Activated naive CD4-positive, alpha-beta T cell treated with anti-CD3 and anti-CD28 coated beads for 36 hours (primary cell): ENCODE results near the gene HNRNPC. TPM values are rescaled to one million over a fixed set of nuclear protein-coding genes. Genes with fewer than 3 reads are reported as not detected.
A peak's percentile ranks its signal among the peaks of the same experiment; 100 is the strongest.
"Not testable (repeated sequence)": the region's sequence is repeated elsewhere in the genome, so short reads cannot be mapped to it uniquely, and the experiment has no call there.

ENCODE experiments used
- CTCF ChIA-PET: fragments of 350-600 bp; sonication (Branson Sonifier 250); formaldehyde crosslinking; loops from one replicate; lab custom pipeline; 2021; ENCODE audit warnings: antibody characterized with exemption; lab: Charles Lee
- DNase-seq: peaks from one replicate; pipeline ENCODE4 v3.0.0-alpha.2; 2020
- H3K27ac Mint-ChIP-seq: one replicate; pipeline ENCODE4 v1.8.0; 2021; ENCODE audit warnings: mild to moderate bottlenecking, mixed read lengths
- H3K27me3 Mint-ChIP-seq: one replicate; pipeline ENCODE4 v1.8.0; 2021; ENCODE audit warnings: low read depth, mixed read lengths
- H3K36me3 Mint-ChIP-seq: one replicate; pipeline ENCODE4 v1.8.0; 2021; ENCODE audit warnings: low read depth, mixed read lengths
- H3K4me1 Mint-ChIP-seq: one replicate; pipeline ENCODE4 v1.8.0; 2021; ENCODE audit warnings: low read depth, mixed read lengths
- H3K4me3 Mint-ChIP-seq: one replicate; pipeline ENCODE4 v1.8.0; 2021; ENCODE audit warnings: mild to moderate bottlenecking, moderate library complexity, mixed read lengths
- H3K9me3 Mint-ChIP-seq: one replicate; pipeline ENCODE4 v1.8.0; 2021; ENCODE audit warnings: mixed read lengths
- intact Hi-C: fragments of 100-400 bp; cut with micrococcal nuclease; formaldehyde crosslinking; loops from one replicate; pipeline ENCODE4 v1.15.1; 2023
- total RNA-seq, 2 experiments: library from RNA; stranded (reverse); gene quantifications; one replicate each; pipeline ENCODE4 v1.2.3, GENCODE V29; 2021

The HNRNPC gene
- total RNA-seq, 2 experiments from 2014 or later: 1,252 to 1,377 TPM

DNA sequence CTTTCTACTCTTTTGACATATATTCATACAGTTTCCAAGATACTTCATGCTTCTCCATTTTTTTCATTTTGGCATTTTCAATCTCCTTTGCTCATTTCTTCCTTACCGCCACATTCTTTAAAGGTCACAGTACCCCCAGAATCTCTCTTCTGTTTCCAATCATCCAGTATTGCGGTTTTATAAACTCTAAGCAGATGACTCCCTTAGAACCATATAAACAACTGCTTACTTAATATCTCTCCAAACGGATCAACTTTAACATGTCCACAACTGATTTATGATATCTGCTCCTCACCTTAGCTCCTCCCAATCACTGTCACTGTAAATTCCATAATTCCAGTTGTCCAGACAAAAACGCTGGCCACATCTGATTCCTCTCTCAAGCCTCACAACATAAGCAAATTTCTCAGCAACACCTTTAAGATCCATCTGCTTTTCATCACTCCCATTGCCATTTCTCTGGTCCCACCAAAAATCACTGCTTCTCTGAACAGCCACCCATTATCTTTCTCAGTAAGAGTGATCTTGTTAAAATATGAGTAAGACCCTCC, 49.6 kb downstream of the HNRNPC start:
- H3K36me3 Mint-ChIP-seq: peaks cover 67% of the 10 kb centered on the region
- intact Hi-C loops: loop anchor here (2.0 to 5.0 kb wide), 2 partner anchors 21 to 163 kb away; partner anchors contain the start of gene SUPT16H
- CTCF ChIA-PET: no interaction called here
- DNase-seq: no peak
- no peaks in the 10 kb centered on the region for H3K9me3 Mint-ChIP-seq
- H3K4me1 Mint-ChIP-seq: peaks cover 90% of the 10 kb centered on the region
- peak overlapping the region; percentile 75 for H3K27ac Mint-ChIP-seq
- H3K4me3 Mint-ChIP-seq: no peak overlapping the region
- H3K27me3 Mint-ChIP-seq: no peaks in the 10 kb centered on the region

DNA sequence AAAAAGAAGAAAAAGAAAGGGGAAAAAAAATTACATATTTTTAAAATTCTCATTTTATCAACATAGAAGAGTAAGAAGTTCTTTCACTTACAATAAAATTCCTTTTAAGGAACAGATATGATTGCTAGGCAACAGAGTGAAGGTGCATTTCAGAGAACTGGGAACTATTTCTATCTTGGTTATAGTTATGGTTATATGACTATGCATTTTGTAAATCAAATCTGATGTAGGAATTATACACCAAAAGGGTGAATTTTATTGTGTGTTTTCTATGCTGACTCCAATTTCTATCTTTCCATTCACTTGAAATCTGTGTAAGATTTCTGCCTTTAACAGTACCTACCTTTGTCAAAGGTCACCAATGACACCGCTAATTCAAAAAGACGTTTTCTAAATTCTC, 50.1 kb downstream of the HNRNPC start:
- peaks cover 67% of the 10 kb centered on the region for H3K36me3 Mint-ChIP-seq
- H3K4me3 Mint-ChIP-seq: no peak overlapping the region
- CTCF ChIA-PET: no interaction called here
- no peaks in the 10 kb centered on the region for H3K9me3 Mint-ChIP-seq
- H3K27me3 Mint-ChIP-seq: no peaks in the 10 kb centered on the region
- peak overlapping the region; percentile 75 for H3K27ac Mint-ChIP-seq
- no peak for DNase-seq
- peaks cover 88% of the 10 kb centered on the region for H3K4me1 Mint-ChIP-seq
- intact Hi-C loops: no loop called here

DNA sequence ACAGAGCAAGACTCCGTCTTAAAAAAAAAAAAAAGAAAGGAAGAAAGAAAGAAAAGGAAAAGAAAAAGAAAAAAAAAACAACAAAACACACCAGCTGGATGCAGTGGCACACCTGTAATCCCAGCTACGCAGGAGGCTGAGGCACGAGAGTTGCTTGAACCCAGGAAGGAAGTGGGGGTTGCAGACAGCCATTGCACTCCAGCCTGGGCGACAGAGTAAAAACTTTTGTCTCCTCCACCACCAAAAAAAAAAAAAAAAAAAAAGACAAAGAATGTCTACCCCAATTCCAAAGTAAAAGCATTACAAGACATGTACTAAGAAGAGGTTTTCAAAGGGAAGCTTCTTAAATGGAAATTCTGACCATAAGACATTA, 53.4 kb downstream of the HNRNPC start:
- H3K27me3 Mint-ChIP-seq: no peaks in the 10 kb centered on the region
- no peaks in the 10 kb centered on the region for H3K9me3 Mint-ChIP-seq
- intact Hi-C loops: no loop called here
- DNase-seq: peak; percentile 26
- peak overlapping the region; percentile 85 for H3K27ac Mint-ChIP-seq
- CTCF ChIA-PET: interaction anchor here (0.7 to 1.4 kb wide), 4 partner anchors 13 to 177 kb away, joined by 3 to 4 read pairs (median 4); no protein-coding TSS in a partner anchor
- peaks cover 71% of the 10 kb centered on the region for H3K4me1 Mint-ChIP-seq
- H3K4me3 Mint-ChIP-seq: peak overlapping the region; percentile 37
- H3K36me3 Mint-ChIP-seq: peaks cover 70% of the 10 kb centered on the region

DNA sequence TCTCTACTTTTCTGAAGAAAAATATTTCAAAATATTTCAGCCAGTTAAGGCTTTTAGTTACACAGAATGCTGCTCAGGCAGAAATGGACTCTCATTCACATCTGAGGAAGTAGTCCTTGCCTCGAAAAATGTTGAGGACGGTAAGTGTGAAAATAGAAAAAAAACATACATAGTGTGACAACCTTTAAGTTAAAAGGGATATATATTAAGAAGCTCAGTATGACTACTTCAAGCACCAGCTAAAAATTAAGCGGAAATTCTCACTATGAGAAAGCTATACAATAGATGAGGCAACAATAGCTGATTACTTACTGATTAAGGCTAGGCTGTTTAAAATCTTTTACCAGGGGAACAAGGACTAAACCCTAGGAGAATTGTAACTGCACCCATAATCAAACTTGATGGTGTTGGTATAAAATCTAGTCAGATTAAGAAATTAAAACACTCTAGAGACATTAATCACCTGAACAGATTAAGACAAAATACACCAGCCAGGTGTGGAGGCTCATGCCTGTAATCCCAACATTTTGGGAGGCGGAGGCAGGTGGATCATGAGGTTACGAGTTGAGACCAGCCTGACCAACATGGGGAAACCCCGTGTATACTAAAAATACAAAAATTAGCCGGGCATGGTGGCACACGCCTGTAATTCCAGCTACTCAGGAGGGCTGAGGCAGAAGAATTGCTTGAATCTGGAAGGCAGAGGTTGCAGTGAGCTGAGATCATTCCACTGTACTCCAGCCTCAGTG, 53.9 kb downstream of the HNRNPC start:
- intact Hi-C loops: no loop called here
- Mint-ChIP-seq H3K27ac (peak overlapping the region; percentile 85), H3K36me3 (peaks cover 69% of the 10 kb centered on the region), H3K9me3 (no peaks in the 10 kb centered on the region), H3K4me1 (peaks cover 70% of the 10 kb centered on the region), H3K4me3 (no peak overlapping the region), H3K27me3 (no peaks in the 10 kb centered on the region)
- DNase-seq: no peak
- CTCF ChIA-PET: interaction anchor here (0.7 to 1.4 kb wide), 6 partner anchors 13 to 177 kb away, joined by 3 to 4 read pairs (median 4); no protein-coding TSS in a partner anchor

DNA sequence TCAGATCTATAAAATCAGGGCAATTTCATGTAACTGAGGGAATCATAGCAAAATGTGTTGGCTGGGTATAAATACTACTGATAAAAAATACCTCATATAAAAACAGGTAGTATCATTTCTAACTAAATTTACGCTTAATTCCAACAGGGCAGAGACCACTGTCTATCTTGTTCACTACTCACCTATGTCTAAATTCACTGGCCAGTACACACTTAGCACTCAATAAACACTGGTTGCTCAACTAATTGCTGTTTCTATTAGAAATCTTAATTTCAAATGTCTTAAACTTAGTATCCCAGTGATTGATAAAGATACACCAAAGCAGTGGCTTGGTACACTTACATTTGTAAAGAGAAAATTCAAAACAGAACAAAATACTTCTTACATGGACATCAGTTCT, 55.6 kb downstream of the HNRNPC start:
- peaks cover 71% of the 10 kb centered on the region for H3K36me3 Mint-ChIP-seq
- intact Hi-C loops: no loop called here
- DNase-seq: no peak
- peak overlapping the region; percentile 85 for H3K27ac Mint-ChIP-seq
- no peak overlapping the region for H3K4me3 Mint-ChIP-seq
- CTCF ChIA-PET: no interaction called here
- H3K4me1 Mint-ChIP-seq: peaks cover 56% of the 10 kb centered on the region
- no peaks in the 10 kb centered on the region for H3K27me3 Mint-ChIP-seq
- no peaks in the 10 kb centered on the region for H3K9me3 Mint-ChIP-seq

DNA sequence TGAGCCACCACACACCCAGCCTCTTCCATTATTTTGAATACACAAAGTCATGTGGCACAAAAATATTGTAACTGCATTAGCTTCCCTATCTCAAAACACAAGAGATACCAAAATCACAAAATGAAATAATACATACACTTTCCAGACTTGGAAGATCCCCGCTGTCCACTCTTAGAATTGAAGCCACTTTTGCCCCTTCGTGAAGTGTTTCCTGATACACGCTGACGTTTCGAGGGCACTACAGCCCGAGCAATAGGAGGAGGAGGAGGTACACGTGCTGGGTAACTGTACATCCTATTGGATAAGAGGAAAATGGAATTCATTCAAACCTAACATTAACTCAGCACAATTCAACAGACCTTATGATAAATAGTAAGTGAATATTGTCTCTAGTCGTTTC, 56.4 kb downstream of the HNRNPC start:
- CTCF ChIA-PET, H3K27ac Mint-ChIP-seq, DNase-seq, H3K9me3 Mint-ChIP-seq, intact Hi-C loops, H3K4me3 Mint-ChIP-seq, H3K27me3 Mint-ChIP-seq: not testable (repeated sequence)
- Mint-ChIP-seq H3K4me1 (peaks cover 54% of the 10 kb centered on the region), H3K36me3 (peaks cover 76% of the 10 kb centered on the region)

DNA sequence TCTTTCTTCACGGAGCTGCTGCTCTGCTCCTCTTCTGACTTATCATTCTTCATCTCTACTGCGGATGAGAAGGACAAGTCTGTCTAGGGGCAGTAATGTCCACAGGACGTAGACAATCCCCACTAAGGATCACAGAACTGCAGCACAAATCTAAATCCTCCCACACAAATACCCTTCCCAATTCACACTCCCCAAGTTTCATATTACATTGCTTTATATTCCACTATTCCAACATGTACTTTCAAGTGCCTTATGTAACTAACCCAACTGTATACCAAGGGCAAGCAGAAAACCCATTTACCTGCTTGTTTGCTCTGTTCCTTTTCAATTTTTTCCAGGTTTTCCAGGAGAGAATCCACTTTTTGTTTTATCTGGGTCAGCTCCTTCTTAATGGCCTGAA, 57.7 kb downstream of the HNRNPC start:
- intact Hi-C loops: no loop called here
- H3K4me3 Mint-ChIP-seq: no peak overlapping the region
- H3K27me3 Mint-ChIP-seq: no peaks in the 10 kb centered on the region
- H3K27ac Mint-ChIP-seq: peak overlapping the region; percentile 71
- CTCF ChIA-PET: no interaction called here
- H3K9me3 Mint-ChIP-seq: no peaks in the 10 kb centered on the region
- DNase-seq: no peak
- H3K4me1 Mint-ChIP-seq: peaks cover 48% of the 10 kb centered on the region
- peaks cover 83% of the 10 kb centered on the region for H3K36me3 Mint-ChIP-seq

DNA sequence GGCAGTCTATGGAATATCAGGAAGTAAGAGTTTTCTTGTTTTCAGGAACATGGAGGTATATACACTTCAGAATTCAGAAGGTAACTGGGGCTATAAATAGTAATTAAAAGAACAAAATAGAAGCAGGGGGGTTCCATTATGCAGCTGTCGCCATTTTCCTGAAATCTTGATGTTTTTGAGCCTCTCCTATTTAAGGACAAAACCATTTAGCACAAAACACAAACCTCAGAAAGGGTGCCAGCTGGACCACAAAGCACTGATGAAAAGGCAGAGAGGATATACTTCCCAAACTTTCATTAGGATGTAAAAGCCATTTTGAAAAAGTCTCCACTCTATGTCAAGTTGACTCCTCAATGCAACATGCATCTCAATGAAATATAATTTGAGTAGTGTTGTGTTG, 59.2 kb downstream of the HNRNPC start:
- Mint-ChIP-seq H3K27ac (no peak overlapping the region), H3K4me1 (peaks cover 34% of the 10 kb centered on the region), H3K27me3 (no peaks in the 10 kb centered on the region), H3K36me3 (peaks cover 72% of the 10 kb centered on the region), H3K9me3 (no peaks in the 10 kb centered on the region), H3K4me3 (no peak overlapping the region)
- intact Hi-C loops: no loop called here
- no peak for DNase-seq
- CTCF ChIA-PET: interaction anchor here (0.7 kb wide), 1 partner anchor 267 kb away, joined by 3 read pairs; the partner anchor contains the start of genes RAB2B and TOX4

DNA sequence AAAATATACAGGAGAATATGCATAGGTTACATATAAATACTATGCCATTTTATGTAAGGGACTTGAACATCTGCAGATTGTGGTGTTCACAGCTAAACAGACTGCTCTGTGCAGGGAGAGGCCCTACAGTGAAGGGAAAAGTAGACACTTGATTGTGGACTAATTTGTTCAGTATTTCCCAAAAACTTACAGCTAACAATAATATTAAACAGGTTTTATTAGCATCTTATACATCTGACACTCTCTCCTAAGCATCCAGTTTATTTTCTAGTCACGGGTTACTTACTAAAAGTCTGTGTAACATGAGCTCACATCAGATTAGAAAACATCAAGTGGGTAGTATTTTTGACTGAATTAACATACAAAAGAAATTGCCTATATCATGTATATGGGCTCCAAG, 60.1 kb downstream of the HNRNPC start:
- Mint-ChIP-seq H3K27ac (no peak overlapping the region), H3K27me3 (no peaks in the 10 kb centered on the region), H3K4me1 (peaks cover 27% of the 10 kb centered on the region), H3K9me3 (no peaks in the 10 kb centered on the region), H3K4me3 (no peak overlapping the region), H3K36me3 (peaks cover 64% of the 10 kb centered on the region)
- no peak for DNase-seq
- intact Hi-C loops: no loop called here
- CTCF ChIA-PET: no interaction called here

DNA sequence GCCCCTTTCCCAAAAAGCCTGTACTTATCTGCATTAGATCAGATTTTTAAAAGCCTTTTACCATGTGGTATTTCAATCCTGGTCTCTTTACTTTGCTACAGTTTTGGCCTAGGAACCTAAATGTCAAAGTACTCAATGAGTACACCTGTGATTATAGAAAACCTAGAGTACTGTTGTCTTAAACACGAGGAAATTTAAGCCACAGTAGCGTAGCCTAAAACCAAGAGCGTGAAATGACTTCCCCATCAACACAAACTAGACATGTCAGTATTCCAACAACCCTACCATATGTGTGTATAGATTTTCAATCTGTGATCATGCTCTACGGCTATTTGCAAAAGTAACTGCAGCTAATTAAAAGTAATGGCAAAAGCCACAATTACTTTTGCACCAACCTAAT, 60.7 kb downstream of the HNRNPC start:
- Mint-ChIP-seq H3K27ac (no peak overlapping the region), H3K27me3 (no peaks in the 10 kb centered on the region)

DNA sequence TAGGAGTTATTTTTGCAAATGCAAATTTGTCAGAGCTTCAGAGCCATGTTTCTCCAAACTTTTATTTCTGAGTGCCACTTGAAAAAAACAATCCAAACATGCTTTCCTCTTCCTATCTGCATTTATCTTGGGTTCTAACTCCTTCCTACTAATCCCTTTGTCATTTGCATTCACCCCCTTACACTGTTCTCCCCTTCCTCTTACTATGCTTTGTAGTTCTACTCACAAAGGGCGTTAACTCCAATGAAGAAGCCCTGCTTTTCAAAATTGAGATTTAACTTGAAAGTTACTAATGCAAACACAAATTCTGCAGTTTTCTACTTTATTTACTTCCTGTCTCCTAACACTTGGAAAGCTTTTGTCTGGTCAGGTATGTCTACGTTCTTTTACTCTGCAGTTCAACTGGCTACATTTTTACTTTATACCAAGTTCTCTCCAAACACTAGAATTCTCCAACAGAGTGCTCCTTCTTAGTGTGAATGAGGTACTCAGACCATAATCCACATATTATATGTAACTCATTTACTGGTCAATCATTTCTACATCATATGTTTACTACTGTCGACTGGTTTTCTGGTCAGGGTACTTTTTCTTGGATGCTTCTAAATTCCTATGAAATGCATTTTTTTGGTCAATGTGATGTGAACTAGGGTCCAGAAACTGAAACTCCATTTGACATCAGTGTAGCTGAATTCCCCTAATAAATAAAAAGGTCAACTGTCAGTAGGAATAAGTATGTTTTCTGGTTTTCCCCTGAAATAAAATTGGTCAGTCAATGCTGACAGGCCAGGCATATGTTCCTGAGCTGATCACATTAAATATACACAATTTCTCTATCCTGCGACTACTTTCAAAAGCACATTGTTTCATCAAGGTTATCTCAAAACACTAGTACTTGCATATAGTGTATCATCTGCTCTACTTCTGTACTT, 62.2 kb downstream of the HNRNPC start:
- Mint-ChIP-seq H3K27me3 (no peaks in the 10 kb centered on the region), H3K9me3 (no peaks in the 10 kb centered on the region), H3K4me1 (peaks cover 20% of the 10 kb centered on the region), H3K27ac (peak overlapping the region; percentile 17), H3K4me3 (no peak overlapping the region), H3K36me3 (peaks cover 45% of the 10 kb centered on the region)
- CTCF ChIA-PET: no interaction called here
- intact Hi-C loops: no loop called here
- no peak for DNase-seq

More for the DNA sequence above, 60.7 kb downstream of the HNRNPC start:
- Mint-ChIP-seq H3K36me3 (peaks cover 57% of the 10 kb centered on the region), H3K4me3 (no peak overlapping the region), H3K9me3 (no peaks in the 10 kb centered on the region), H3K4me1 (peaks cover 22% of the 10 kb centered on the region)
- DNase-seq: no peak
- CTCF ChIA-PET: no interaction called here
- intact Hi-C loops: no loop called here
